Measurements from ENCODE around the gene DLG2.

Gene DLG2

DNA sequence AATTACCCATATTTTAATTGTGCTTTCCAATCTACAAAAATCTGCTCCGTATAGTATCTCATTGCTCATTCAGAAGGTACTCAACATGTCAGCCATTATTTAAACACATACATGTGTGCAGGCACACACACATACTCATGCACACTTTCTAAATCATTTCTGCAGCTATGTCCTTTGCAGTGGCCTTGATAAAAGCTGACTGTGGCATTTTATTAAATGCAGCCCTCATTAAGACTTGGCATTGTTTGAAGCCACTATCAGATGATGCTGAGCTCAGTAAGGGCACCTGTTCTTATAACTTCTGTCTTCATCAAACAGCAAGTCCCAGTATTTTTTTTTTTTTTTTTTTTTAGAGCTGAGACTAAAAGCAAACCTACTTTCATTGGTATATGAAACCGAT is 1269.1 kb downstream of the DLG2 start:
- TF ChIP-seq CTCF (IDR thresholded peaks at IDR 0.05; ENCODE audit: borderline replicate concordance, insufficient read depth, low read depth, low read length): no peak

GRCh38 chr11:84355911-84356310 is 1271.2 kb downstream of the DLG2 start:
- TF ChIP-seq CTCF (IDR thresholded peaks at IDR 0.05; ENCODE audit: borderline replicate concordance, insufficient read depth, low read depth, low read length): no peak
- H3K4me3 ChIP-seq (ENCODE audit: low read depth, low read length): no peak overlapping the region

More for the DNA sequence above, 1269.1 kb downstream of the DLG2 start:
- no peak overlapping the region for H3K4me3 ChIP-seq (ENCODE audit: low read depth, low read length)

DNA sequence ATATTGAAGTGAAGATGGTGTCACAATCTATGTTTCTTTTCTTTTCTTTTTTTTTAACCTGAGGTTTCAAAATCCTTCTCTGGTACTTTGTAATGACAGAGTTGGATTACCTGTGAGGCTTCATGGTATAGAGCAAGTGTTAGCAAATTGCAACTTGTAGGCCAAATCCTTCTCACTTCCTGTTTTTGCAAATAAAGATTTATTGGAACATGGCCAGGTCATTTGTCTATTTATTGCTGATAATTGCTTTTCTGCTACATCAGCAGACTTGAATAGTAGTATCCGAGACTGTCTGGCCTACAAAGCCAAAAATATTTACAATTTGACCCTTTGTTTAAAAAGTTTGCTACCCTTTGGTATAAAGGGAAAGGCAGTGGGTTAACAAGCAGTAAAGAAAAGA is 1281.5 kb downstream of the DLG2 start:
- H3K4me3 ChIP-seq (ENCODE audit: low read depth, low read length): no peak overlapping the region
- no peak for TF ChIP-seq CTCF (IDR thresholded peaks at IDR 0.05; ENCODE audit: borderline replicate concordance, insufficient read depth, low read depth, low read length)

DNA sequence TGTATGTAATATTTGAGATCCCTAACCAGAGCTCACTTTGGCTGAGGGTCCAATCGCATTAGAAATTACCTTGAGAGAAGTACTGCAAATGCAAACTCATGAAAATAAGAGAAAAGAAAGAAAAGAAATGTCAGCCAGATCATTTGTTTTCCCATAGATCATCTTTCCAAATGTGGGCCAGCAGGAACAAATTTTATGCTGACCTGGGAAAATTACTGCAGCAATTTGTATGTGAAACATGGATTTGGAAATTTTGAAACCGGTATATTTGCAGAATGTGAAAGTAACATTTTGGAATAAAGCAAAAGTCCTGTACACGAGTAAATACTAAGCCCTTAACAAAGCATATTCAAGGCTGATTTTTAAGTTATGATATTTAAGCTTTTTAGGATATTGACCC is 1282.1 kb downstream of the DLG2 start:
- H3K4me3 ChIP-seq (ENCODE audit: low read depth, low read length): no peak overlapping the region
- TF ChIP-seq CTCF (IDR thresholded peaks at IDR 0.05; ENCODE audit: borderline replicate concordance, insufficient read depth, low read depth, low read length): no peak

DNA sequence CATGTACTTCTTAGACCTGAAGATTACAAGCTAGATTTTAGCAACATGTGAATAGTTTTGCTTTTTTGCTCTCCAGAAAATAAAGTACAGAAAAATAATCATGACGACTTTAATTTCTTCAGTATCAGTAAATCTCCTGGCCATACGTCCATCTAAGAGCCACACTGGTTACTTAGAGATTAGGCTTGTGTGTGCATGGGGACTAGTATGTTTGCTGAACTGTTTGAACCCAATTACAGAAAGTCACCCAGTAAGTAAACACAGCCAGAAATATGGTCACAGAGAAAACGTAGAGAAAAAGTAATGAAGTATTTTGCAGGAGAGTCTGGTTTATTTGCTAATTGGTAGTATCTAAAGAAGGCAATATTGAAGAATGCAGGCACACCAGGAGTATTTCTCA is 1287.3 kb downstream of the DLG2 start:
- no peak overlapping the region for H3K4me3 ChIP-seq (ENCODE audit: low read depth, low read length)
- TF ChIP-seq CTCF (IDR thresholded peaks at IDR 0.05; ENCODE audit: borderline replicate concordance, insufficient read depth, low read depth, low read length): no peak

- TF ChIP-seq CTCF (IDR thresholded peaks at IDR 0.05; ENCODE audit: borderline replicate concordance, insufficient read depth, low read depth, low read length): no peak
- H3K4me3 ChIP-seq (ENCODE audit: low read depth, low read length): no peak overlapping the region
These were observed 1293.9 kb downstream of the DLG2 start for GRCh38 chr11:84333221-84333620.

DNA sequence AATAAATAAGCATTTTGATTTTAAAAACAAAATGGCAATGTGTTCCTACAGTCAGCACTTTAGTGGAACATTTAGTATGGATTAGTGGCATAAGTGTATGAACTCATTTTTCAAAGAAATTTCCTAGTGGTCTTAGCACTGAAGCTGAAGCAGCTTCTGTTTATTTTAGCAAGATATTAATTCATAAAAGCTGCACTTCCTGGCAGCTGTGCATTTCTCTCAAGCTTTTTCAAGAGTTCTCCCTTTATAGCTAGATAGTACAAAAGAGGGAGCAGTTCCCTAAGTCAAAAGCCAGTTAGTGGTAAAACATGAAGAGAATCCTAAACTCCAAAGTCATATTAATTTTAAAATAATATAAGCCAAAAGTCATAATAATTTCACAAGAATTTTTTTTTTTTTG is 1304.9 kb downstream of the DLG2 start:
- TF ChIP-seq CTCF (IDR thresholded peaks at IDR 0.05; ENCODE audit: borderline replicate concordance, insufficient read depth, low read depth, low read length): no peak
- H3K4me3 ChIP-seq (ENCODE audit: low read depth, low read length): no peak overlapping the region

Measured in GM12875 (cell line).